Measurements from ENCODE around the gene PKMYT1.

GRCh38 chr16:2950353-2950724 lies 29.9 kb downstream of the PKMYT1 start:
- TF ChIP-seq EZH2phosphoT487 (IDR thresholded peaks at IDR 0.05; ENCODE audit: insufficient read depth, low read depth), result no peak
- TF ChIP-seq EZH2 (IDR thresholded peaks at IDR 0.05; ENCODE audit: insufficient read depth, poor library complexity, severe bottlenecking), result no peak
